ENCODE measurements around the gene JPH4. TPM values are rescaled to one million over a fixed set of nuclear protein-coding genes. Genes with fewer than 3 reads are reported as not detected.
"Not testable (repeated sequence)": the region's sequence is repeated elsewhere in the genome, so short reads cannot be mapped to it uniquely, and the experiment has no call there.

The JPH4 gene
- total and polyA plus RNA-seq, 2 donors (not counting 3 experiments of a cell fraction or from before 2014, with no cell fraction given) = 0.06 TPM; not detected in 1

GRCh38 chr14:23537351-23538049 lies 41.1 kb downstream of the JPH4 start:
- no peaks in the 10 kb centered on the region for H3K9me3 ChIP-seq (replicated peaks; ENCODE audit: control insufficient read depth, insufficient read depth, low read length)
- dilution Hi-C loops (cut with MboI; ENCODE audit: extremely low pct_ligation_motif_present, low sequenced_read_pairs) = no loop called here
- CTCF ChIA-PET = interaction anchor here (1.0 to 2.5 kb wide), 9 partner anchors 8 to 60 kb away, joined by 3 to 39 read pairs (median 7); no protein-coding TSS in a partner anchor
- no peak overlapping the region for H2AFZ ChIP-seq (ENCODE audit: low read depth, low read length)
- TF ChIP-seq JUN (IDR thresholded peaks at IDR 0.05; ENCODE audit: borderline replicate concordance, insufficient read depth, insufficient read length, low read depth) (no peak), MYC (IDR thresholded peaks at IDR 0.05; ENCODE audit: low read depth, low read length) (no peak), EZH2 (IDR thresholded peaks at IDR 0.05; ENCODE audit: borderline replicate concordance, low read depth, low read length, severe bottlenecking) (no peak), POLR2AphosphoS5 (IDR thresholded peaks at IDR 0.05; ENCODE audit: insufficient read depth, low read depth, low read length) (no peak), POLR2A (IDR thresholded peaks at IDR 0.05; ENCODE audit: low read depth, low read length) (no peak), MAX (IDR thresholded peaks at IDR 0.05; ENCODE audit: insufficient read depth, insufficient read length) (no peak), FOS (IDR thresholded peaks at IDR 0.05; ENCODE audit: borderline replicate concordance, insufficient read depth, low read length) (no peak), GATA2 (IDR thresholded peaks at IDR 0.05; ENCODE audit: insufficient read depth, insufficient read length, low read depth, low read length) (no peak)
- TF ChIP-seq, protein P1, sequence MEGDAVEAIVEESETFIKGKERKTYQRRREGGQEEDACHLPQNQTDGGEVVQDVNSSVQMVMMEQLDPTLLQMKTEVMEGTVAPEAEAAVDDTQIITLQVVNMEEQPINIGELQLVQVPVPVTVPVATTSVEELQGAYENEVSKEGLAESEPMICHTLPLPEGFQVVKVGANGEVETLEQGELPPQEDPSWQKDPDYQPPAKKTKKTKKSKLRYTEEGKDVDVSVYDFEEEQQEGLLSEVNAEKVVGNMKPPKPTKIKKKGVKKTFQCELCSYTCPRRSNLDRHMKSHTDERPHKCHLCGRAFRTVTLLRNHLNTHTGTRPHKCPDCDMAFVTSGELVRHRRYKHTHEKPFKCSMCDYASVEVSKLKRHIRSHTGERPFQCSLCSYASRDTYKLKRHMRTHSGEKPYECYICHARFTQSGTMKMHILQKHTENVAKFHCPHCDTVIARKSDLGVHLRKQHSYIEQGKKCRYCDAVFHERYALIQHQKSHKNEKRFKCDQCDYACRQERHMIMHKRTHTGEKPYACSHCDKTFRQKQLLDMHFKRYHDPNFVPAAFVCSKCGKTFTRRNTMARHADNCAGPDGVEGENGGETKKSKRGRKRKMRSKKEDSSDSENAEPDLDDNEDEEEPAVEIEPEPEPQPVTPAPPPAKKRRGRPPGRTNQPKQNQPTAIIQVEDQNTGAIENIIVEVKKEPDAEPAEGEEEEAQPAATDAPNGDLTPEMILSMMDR (IDR thresholded peaks at IDR 0.05; ENCODE audit: extremely low read depth in 1 of 2, insufficient read depth in 1 of 2, low read depth in 1 of 2, low read length in 2 of 2) = no peak
- no peaks in the 10 kb centered on the region for H3K27me3 ChIP-seq (ENCODE audit: control insufficient read depth in 2 of 2, insufficient read depth in 2 of 2, low read length in 2 of 2)
- H4K20me1 ChIP-seq (replicated peaks; ENCODE audit: control insufficient read depth, extremely low read depth, insufficient read depth, low read length) = no peaks in the 10 kb centered on the region
- intact Hi-C loops (cut with micrococcal nuclease) = no loop called here
- no peak overlapping the region for H3K27ac ChIP-seq (ENCODE audit: insufficient read depth, low read depth, low read length)
- H3K79me2 ChIP-seq (ENCODE audit: control insufficient read depth, insufficient read depth, low read length) = no peaks in the 10 kb centered on the region
- POLR2A ChIA-PET = no interaction called here
- H3K4me1 ChIP-seq (ENCODE audit: control insufficient read depth, extremely low read depth, insufficient read depth, low read length) = no peaks in the 10 kb centered on the region
- BruUV-seq (replicated peaks) = no TSS peak
- H3K4me3 ChIP-seq (replicated peaks in 1 of 3; ENCODE audit: insufficient read depth in 1 of 3, low read depth in 1 of 3, low read length in 3 of 3) = no peak overlapping the region
- no peak overlapping the region for H3K9ac ChIP-seq (replicated peaks; ENCODE audit: extremely low read depth, insufficient read depth, low read length)
- no peaks in the 10 kb centered on the region for H3K36me3 ChIP-seq (ENCODE audit: control insufficient read depth in 2 of 2, extremely low read depth in 1 of 2, insufficient read depth in 2 of 2, low read length in 2 of 2)
- H3K4me2 ChIP-seq (ENCODE audit: insufficient read depth, low read length) = no peak overlapping the region
- DNase-seq (ENCODE audit: low read depth, low spot score) (no peak), FAIRE-seq (no peak)
- H3K9me1 ChIP-seq (replicated peaks; ENCODE audit: control insufficient read depth, extremely low read depth, insufficient read depth, low read length) = no peaks in the 10 kb centered on the region

GRCh38 chr14:23536906-23537305 lies 41.7 kb downstream of the JPH4 start:
- H4K20me1 ChIP-seq (replicated peaks; ENCODE audit: control insufficient read depth, extremely low read depth, insufficient read depth, low read length); DNase-seq (ENCODE audit: low read depth, low spot score); H3K4me2 ChIP-seq (ENCODE audit: insufficient read depth, low read length); H3K9ac ChIP-seq (replicated peaks; ENCODE audit: extremely low read depth, insufficient read depth, low read length); intact Hi-C loops (cut with micrococcal nuclease); H3K36me3 ChIP-seq (ENCODE audit: control insufficient read depth in 2 of 2, extremely low read depth in 1 of 2, insufficient read depth in 2 of 2, low read length in 2 of 2); H3K27me3 ChIP-seq (ENCODE audit: control insufficient read depth in 2 of 2, insufficient read depth in 2 of 2, low read length in 2 of 2); H3K79me2 ChIP-seq (ENCODE audit: control insufficient read depth, insufficient read depth, low read length); dilution Hi-C loops (cut with MboI; ENCODE audit: extremely low pct_ligation_motif_present, low sequenced_read_pairs); FAIRE-seq; POLR2A ChIA-PET; H3K9me1 ChIP-seq (replicated peaks; ENCODE audit: control insufficient read depth, extremely low read depth, insufficient read depth, low read length); H2AFZ ChIP-seq (ENCODE audit: low read depth, low read length); BruUV-seq (replicated peaks); H3K4me1 ChIP-seq (ENCODE audit: control insufficient read depth, extremely low read depth, insufficient read depth, low read length); H3K9me3 ChIP-seq (replicated peaks; ENCODE audit: control insufficient read depth, insufficient read depth, low read length); H3K27ac ChIP-seq (ENCODE audit: insufficient read depth, low read depth, low read length); H3K4me3 ChIP-seq (replicated peaks in 1 of 3; ENCODE audit: insufficient read depth in 1 of 3, low read depth in 1 of 3, low read length in 3 of 3): not testable (repeated sequence)
- CTCF ChIA-PET = interaction anchor here (0.7 to 1.6 kb wide), 2 partner anchors 9 to 23 kb away, joined by 3 to 7 read pairs; no protein-coding TSS in a partner anchor
